HK-2 (cell line): ENCODE data around the gene PHRF1.

Experiments
- DNase-seq: peaks from one replicate; pipeline ENCODE4 v3.0.0-alpha.2; 2018; ENCODE audit not compliant: unreplicated experiment

The PHRF1 gene, protein sequence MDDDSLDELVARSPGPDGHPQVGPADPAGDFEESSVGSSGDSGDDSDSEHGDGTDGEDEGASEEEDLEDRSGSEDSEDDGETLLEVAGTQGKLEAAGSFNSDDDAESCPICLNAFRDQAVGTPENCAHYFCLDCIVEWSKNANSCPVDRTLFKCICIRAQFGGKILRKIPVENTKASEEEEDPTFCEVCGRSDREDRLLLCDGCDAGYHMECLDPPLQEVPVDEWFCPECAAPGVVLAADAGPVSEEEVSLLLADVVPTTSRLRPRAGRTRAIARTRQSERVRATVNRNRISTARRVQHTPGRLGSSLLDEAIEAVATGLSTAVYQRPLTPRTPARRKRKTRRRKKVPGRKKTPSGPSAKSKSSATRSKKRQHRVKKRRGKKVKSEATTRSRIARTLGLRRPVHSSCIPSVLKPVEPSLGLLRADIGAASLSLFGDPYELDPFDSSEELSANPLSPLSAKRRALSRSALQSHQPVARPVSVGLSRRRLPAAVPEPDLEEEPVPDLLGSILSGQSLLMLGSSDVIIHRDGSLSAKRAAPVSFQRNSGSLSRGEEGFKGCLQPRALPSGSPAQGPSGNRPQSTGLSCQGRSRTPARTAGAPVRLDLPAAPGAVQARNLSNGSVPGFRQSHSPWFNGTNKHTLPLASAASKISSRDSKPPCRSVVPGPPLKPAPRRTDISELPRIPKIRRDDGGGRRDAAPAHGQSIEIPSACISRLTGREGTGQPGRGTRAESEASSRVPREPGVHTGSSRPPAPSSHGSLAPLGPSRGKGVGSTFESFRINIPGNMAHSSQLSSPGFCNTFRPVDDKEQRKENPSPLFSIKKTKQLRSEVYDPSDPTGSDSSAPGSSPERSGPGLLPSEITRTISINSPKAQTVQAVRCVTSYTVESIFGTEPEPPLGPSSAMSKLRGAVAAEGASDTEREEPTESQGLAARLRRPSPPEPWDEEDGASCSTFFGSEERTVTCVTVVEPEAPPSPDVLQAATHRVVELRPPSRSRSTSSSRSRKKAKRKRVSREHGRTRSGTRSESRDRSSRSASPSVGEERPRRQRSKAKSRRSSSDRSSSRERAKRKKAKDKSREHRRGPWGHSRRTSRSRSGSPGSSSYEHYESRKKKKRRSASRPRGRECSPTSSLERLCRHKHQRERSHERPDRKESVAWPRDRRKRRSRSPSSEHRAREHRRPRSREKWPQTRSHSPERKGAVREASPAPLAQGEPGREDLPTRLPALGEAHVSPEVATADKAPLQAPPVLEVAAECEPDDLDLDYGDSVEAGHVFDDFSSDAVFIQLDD (N-terminal part only)

DNA sequence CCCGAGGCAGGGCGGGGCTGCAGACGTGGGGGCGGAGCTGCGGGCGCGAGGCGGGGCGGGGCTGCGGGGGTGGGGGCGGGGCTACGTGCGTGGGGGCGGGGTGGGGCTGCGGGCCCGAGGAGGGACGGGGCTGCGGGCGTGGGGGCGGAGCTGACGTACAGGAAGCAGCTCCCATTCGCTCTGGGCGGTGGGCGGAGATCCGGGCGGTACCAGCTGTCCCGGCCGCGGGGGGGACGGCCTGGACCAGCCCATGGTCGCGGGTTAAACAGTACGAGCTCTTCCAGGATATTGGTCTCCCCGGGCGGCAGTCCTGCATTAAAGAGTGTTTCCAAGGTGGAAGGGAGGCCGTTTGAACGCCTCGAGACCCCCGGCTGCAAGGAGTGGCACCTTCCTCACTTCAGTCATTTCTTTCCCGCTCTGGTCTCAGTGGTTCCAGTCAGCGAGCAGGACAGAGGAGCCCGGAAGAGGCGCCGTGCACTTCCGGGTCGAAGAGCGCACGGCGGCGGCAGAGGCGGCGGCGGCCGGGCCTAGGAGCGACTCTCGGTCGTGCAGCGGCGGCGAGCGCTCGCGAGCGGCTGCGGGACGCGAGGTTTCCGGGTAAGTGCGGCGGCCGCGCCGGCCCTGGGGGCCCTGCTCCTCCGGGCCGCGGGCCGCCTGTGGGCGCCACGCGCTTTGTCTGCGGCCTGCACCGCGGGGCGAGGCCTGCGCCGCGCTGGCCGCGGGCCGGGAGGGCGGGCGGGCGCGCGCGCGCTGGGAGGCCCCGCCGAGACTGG, at the start of gene PHRF1:
Gene PHRF1 (plus strand): TSS at position 475 of the 773 bp plus-strand sequence. CDS start 5,043 bp downstream, outside the sequence.
- peak; percentile 92 for DNase-seq

DNA sequence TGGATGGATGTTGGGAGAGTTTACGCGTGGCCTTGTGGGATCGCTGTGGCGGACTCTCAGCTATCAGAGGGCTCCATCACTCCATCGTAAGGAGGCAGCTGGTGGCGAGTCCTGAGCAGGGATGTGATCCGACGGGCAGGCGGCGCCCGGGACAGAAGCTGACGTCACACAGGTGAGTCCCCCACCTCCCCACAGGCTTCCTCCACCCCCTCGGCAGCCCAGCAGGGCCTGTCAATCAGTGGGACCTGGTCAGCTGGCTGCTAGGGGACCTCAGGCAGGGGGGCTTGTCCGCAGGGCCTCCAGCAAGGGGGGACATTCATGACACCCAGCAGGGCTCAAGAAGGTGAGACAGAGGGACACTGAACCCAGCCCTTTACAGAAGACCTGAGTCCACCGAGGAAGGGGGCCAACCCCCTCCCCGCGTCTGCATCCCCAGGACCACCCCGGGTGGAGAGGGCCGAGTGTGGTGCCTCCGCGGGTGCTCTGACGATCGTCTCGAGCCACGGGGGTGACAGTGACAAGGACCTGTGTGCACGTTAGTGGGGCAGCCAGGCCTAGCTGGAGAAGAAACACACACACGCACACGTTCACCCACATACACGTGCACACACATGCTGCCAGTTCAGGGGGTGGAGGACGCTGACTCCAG, 48.0 kb upstream of the PHRF1 start:
- DNase-seq = no peak

DNA sequence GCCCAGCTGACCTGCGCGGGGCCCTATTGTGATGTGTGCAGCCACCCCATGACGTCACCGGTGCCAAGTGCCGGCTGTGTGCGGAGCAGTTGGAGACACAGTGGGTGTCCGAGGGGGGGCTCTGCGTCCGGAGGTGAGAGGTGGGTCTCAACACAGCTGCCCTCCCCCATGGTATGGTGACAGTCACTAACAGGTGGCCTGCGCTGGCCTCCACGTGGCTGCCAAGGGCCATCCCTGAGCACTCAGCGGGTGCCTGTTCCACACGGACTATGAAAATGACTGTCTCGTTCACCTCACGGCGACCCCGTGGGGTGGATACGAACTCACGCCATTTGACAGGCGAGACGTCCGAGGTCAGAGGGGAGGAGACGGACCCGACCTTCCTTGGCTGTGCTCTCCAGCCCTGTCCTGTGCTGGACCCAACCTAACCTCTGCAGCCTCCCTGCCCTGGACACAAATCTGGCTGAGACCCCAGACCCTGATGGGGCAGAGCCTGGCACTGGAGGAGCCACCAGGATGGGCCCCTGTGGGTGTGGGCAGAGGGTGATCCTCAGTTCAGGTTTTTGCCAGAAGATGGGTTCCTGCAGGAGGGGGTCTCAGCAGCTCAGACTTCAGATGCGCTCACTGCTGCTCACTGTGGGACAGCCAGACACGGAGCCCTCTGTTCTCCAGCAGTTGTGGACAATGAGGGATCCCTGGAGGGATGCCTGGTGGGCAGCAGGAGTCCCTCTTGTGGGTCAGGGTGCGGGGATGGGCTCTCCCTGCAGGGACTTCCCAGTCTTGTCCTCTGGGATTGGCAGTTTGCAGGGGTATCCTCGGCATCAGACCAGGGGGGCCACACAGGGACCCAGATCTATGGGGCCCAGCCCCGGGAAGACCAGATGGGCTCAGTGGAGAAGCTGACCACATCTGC, 47.2 kb upstream of the PHRF1 start:
- no peak for DNase-seq

DNA sequence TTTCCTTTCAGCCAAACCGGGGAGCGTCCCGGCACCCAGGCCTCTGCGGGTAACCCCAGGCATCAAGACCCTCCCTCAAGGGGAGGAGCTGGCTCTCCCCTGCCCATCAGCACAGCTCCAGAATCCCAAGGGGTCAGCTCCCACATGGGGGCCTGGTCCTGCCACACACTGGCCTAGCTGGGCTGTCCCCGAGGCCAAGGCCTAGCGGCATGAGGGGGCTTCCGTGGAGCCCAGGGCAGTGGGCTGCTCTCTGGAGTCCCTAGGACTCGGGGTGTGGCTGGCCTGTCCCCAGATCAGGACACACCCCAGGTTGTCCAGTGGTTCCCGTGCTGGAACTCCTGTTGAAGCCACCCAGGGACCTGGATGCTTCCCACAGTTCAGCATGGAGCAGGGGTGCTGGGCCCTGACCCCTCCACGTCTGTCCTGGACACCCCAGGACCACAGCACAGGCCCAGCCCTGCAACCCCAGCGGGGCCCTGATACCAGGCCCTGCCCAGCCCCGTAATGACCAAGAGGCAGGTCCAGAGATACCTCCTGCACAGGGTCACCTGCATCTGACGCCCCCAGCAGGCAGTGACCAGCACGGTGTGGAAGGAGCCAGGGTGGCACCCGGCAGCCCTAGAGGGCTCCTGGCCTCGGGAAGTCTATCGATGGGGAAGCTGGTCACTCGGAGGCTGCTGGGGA, 46.4 kb upstream of the PHRF1 start:
- DNase-seq = no peak

DNA sequence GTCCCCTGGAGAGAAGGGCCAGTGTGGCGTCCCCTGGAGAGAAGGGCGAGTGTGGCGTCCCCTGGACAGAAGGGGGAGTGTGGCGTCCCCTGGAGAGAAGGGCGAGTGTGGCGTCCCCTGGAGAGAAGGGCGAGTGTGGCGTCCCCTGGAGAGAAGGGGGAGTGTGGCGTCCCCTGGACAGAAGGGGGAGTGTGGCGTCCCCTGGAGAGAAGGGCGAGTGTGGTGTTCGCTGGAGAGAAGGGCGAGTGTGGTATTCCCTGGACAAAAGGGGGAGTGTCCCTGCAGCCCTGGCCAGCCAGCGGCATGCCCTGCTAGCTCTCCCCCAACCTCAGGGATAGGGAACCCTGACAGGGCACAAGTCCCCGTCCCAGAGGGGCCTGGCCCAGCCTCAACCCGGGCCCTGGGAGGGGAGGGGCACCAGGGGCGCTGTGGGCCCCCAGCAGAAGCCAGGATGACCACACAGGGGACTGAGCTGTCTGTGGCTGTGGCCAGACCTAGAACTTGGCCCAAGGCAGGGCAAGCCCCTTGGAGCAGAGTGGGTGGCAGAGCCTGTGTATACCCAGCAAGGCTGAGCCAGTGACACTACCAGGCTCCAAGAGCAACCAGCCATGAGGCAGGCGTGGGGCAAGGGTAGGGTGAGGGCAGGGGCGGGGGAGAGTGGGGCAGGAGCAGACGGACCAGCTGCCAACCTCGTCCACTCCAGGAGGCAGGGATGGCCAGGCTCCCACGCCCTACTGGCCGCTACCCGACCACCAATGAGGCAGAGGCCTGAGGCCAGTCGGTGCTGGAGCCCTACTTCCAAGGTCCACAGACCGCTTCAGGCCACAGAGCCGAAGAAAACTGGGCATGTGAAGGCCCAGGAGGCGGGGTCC, 45.1 kb upstream of the PHRF1 start:
- DNase-seq = no peak

DNA sequence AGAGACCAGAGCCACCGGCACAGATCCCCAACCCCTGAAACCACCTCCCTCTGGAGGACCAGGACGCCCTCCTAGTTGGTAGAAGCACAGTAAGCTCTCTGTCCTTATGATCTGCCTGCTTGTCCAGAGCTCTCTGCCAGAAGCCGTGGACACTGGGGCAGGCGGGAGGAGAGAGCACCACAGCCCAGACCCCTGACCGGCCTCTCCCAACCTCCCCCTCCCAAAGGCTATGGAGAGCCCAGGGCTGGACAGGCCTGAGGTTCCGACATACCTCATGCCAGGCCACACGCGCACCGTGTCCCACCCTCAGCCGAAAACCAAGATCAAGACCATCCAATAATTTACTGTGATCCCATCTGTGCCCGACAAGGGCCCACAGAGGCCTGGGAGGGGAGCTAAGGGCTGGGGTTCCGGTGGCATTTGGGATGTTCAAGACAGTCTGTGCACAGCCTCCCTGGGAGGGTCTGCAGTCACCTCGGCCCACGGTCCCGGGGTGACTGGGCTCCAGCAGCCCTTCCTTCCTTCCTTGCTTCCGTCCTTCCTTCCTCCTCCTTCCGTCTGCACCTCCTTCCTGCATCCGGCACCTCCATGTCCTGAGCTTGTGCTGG, 44.2 kb upstream of the PHRF1 start:
- DNase-seq = no peak

DNA sequence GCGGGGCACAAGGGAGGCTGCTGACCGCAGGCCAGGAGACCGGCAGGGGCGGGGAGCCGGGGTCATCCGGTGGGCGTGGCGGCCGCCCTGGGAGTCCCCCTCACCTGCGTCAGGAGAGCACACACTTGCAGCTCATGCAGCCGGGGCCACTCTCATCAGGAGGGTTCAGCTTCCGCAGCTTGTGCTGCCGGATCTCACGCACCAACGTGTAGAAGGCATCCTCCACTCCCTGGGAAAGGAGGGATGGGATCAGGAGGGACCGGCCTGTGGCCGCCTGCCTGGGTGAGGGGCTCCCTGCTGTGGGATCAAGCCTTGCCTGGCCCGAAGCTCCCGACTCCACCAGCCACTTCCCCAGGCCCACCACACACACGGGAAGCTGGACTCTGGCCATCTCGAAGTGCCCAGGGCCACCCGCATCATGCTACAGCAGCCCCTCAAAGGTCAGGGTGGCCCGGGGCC, 43.7 kb upstream of the PHRF1 start:
- DNase-seq = no peak

DNA sequence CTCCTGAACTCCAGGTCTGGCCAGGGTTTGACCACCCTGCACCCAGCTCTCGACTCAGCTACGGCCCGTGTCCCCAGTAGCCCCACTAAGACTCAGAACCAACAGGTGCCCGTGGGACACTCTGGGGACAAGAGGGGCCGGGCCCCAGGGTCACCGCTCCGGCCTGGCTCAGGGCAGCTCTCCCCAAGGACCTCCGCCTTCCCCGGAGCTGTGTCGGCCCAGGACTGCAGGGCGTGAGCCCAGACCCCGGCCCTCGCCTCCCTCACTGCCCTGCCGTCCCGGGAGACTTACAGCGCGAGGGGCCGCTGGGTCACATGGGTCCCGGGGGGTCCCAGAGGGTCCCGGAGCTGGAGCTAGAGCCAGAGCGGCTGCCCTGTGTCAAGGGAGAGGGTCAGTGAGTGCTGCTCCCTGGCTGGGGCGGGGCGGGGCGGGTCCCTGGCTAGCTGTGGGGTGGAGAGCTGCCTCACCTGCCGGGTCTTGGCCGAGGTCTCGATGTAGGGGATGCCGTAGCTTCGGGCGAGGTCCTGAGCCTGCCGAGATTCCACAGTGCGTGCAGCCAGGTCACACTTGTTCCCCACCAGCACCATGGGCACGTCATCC, 43.2 kb upstream of the PHRF1 start:
- no peak for DNase-seq

DNA sequence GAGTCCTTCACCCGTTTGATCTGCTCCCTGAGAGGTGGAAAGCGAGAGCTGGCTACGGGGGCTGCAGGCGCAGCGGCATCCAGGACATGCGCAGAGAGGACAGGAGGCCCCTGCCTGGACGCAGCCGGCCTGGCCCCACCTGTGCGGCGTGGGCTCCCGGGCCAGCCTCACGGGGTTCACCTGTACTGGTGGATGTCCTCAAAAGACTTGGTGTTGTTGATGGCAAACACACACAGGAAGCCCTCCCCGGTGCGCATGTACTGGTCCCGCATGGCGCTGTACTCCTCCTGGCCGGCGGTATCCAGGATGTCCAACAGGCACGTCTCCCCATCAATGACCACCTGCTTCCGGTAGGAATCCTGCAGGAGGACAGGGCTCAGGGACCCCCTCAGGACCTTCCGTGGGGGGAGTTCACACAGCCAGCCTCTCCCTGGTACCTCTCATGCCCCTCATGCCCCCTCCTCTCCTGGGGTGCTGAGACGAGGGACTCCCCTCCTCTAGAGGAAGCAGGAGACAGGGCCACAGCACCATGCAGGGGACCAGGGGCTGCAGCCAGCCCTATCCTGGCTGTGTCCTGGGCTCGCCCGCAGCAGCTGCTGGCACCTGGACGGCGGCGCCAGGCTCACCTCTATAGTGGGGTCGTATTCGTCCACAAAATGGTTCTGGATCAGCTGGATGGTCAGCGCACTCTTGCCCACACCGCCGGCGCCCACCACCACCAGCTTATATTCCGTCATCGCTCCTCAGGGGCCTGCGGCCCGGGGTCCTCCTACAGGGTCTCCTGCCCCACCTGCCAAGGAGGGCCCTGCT, 42.5 kb upstream of the PHRF1 start:
- no peak for DNase-seq

DNA sequence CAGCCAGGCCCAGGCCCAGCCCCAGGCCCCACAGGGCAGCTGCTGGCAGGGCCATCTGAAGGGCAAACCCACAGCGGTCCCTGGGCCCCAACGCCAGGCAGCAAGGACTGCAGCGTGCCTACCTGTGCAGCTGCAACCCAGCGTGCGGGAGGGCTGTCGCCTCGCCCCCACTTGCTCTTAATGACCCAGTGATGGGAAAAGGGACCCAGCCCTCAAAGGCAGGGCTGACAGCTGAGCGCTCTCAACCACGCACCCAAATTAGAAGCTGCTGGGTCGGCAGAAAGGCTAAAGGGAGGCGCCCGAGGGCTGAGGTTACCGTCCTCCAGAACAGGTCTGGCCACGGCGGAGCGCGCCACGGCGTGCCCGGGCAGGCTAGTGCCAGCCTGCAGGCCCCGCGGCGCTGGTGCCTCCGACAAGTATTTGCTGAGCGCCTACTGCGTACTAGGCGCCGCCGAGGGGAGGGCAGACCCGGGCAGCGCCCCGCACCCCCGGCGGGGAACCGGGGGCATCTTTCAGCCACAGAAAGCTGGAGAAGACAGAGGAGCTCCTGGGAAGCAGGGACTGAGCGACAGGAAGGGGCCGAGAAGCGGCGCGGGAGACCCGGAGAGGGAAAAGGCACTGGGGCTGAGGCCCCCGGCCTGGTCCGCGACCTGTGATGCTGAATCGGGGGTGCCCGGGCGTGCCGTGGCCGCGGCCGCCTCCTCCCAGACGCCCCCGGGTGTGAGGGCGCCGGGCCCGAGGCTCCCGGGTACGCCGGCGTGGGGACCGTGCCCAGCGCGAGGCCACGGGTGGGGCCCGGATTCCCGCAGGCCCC, 41.7 kb upstream of the PHRF1 start:
- no peak for DNase-seq

DNA sequence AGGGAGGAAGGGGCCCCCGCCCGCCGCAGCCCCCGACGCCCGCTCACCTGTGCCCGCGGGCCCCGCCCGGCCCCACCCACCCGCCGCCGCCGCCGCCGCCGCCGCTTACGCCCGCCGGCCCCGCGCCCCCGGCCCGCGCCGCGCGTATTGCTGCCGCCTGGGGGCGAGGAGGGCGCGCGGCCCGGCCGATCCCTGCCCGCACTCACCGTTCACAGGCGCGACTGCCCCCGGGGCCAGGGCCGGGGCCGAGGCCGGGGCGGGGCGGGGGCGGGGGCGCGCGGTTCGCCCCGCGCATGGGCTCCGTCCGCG, 41.1 kb upstream of the PHRF1 start:
- DNase-seq = no peak

DNA sequence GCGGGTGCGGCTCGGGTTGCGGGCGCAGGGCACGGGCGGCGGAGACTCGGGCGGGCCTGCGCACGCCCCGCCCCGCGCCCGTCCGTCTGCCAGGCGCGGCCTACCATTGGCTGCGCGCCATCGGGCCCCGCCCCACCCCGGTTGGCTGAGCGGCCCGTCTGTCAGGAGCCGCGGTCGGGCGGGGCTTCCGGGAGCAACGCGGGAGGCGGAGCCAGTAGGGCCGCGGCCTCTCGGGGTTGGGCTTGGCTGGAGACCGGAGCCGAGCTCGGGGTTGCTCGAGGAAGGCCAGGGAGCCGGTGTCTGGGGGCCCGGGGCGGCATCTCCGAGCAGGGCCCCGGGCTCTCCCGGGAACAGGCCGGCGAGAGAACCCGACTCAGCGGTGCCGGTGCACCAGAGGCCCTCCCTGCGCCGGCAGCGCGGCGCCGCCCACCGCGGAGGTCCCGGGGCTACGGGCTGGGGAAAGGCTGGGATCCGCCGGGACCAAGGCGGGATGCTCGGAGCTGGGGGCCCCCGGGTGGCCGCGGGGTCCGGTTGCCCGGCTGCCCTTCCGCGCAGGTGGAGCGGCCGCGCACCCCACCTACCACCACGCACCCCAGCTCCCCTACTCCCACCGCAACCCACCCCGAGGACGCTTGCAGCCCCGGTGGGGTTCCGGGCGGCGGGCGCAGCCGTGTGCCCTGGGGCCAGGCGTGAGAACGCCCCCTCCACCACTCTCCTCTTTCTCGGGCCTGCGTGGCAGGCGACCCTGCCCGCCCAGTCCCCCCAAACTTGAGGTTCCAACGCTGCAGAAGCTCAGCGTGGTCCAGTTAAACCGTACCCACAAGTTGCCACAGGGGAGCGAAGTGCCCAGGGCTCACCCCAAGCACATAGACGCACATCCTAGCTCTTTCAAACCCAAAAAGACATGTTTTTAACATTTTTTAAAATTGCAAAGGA, 40.5 kb upstream of the PHRF1 start, which contains the start of gene HRAS:
Gene HRAS (minus strand): TSS at position 58 of the 936 bp plus-strand sequence.
- DNase-seq = peak; percentile 92

DNA sequence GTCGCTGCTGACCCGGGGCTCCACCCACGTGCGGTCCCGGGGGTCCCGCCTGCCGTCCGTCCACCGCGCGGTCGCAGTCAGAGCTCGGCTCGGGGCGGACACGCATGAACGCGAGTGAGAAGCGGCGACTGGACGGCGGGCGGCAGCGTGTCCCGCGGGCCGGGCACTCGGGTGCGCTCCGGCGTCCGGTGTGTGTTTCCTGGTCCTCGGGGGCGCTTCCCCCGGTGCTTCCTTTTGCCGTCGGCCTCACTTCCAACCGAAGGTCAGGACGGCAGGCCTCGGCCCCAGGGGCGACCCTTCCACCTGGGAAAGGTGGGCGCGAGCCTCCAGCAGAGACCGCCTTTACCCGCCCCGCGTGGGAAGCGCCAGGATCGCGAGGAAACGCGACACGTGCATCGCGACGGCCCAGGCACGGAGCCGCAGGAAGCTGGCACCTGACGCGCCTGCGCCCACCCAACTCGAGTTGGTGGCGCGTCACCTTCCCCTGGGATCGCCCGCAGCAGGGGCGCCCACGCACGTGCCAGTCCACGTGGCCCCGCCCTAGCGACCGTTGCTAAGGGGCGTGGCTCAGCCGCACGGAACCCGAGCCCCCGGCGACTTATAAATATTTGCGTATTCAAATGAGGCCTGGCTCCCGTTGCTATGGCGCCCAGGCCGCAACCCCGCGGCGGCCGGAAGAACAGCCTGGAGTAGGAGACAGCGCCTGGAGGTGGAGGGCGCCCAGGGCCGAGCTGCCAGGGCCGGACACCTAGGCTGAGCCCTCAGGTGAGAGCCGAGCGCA, 39.2 kb upstream of the PHRF1 start, which contains the start of gene LRRC56:
Gene LRRC56 (plus strand): TSS at position 687 of the 781 bp plus-strand sequence. CDS start 3,158 bp downstream, outside the sequence.
- peak; percentile 79 for DNase-seq
